ENCODE results near the gene SAXO1.
"Not testable (repeated sequence)": the region's sequence is repeated elsewhere in the genome, so short reads cannot be mapped to it uniquely, and the experiment has no call there.

Gene SAXO1, protein sequence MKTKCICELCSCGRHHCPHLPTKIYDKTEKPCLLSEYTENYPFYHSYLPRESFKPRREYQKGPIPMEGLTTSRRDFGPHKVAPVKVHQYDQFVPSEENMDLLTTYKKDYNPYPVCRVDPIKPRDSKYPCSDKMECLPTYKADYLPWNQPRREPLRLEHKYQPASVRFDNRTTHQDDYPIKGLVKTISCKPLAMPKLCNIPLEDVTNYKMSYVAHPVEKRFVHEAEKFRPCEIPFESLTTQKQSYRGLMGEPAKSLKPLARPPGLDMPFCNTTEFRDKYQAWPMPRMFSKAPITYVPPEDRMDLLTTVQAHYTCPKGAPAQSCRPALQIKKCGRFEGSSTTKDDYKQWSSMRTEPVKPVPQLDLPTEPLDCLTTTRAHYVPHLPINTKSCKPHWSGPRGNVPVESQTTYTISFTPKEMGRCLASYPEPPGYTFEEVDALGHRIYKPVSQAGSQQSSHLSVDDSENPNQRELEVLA

DNA sequence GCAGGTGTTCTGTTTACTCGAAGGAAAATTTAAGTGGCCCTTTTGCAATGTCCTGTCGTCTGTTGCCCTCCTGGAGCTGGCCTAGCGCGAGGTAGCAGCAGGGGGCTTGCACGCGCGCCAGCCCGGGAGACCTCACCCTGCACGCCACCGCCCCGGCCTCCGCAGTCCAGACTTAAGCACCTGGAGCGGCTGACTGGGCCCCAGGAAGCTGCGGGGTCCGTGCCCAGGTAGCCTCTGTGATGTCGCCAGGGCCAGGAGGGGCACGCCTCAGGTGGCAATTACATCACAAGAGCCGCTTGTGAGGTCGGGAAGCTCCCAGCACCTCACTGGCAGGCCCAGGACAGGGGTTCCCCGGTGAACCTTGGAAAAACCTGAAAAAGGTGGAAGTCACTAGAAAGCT is at the start of gene SAXO1:
TSS of gene SAXO1 (minus strand) at position 195 of the 400 bp plus-strand sequence. CDS start 301 bp downstream, outside the sequence.
- DNase-seq (ENCODE audit: low read depth in 3 of 3) = no peak

DNA sequence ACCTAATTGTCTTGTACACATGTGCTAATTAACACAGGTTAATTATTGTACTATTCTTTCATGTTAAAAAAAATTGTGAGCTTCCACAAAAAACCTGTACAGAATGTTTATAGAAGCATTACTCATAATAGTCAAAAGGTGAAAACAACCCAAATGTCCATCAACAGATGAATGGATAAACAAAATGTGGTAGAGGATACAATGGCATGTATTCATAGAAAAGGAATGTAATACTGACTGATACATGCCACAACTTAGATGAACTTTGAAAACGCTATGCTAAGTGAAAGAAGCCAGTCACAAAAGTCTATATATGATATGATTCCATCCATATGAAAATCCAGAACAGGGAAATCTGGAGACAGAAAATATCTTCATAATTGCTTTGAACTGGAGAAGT is 41.8 kb upstream of the SAXO1 start:
- DNase-seq (ENCODE audit: low read depth in 3 of 3) = no peak

DNA sequence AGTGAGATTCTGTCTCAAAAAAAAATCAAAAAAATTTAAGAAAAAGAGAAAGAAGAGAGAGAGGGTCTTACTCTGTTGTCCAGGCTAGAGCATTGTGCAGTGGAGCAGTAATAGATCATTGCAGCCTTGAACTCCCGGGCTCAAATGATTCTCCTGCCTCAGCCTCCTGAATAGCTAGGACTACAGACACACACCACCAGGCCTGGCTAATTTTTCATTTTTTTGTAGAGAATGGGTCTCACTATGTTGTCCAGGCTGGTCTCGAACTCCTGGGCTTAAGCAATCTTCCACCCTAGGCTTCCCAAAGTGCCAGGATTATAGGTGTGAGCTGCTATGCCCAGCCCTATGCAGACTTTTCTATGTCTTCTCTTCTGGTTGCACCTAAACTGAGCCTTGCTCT is 41.2 kb upstream of the SAXO1 start:
- DNase-seq (ENCODE audit: low read depth in 3 of 3) = no peak

DNA sequence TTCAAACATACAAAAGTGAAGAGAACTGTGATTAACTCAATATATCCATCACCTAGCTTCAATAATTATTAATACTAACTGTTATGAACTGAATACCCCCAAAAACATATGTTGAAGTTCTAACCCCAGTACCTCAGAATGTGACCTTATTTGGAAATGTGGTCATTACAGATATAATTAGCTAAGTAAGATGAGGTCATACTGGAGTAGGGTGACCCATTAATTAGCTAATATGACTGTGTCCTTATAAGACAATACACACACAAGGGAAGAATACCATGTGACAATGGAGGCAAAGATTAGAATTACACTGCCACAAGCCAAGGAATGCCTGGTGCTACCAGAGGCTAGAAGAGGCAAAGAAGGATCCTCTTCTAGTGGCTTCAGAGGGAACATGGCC is 24.0 kb upstream of the SAXO1 start:
- no peak for DNase-seq (ENCODE audit: low read depth in 3 of 3)

DNA sequence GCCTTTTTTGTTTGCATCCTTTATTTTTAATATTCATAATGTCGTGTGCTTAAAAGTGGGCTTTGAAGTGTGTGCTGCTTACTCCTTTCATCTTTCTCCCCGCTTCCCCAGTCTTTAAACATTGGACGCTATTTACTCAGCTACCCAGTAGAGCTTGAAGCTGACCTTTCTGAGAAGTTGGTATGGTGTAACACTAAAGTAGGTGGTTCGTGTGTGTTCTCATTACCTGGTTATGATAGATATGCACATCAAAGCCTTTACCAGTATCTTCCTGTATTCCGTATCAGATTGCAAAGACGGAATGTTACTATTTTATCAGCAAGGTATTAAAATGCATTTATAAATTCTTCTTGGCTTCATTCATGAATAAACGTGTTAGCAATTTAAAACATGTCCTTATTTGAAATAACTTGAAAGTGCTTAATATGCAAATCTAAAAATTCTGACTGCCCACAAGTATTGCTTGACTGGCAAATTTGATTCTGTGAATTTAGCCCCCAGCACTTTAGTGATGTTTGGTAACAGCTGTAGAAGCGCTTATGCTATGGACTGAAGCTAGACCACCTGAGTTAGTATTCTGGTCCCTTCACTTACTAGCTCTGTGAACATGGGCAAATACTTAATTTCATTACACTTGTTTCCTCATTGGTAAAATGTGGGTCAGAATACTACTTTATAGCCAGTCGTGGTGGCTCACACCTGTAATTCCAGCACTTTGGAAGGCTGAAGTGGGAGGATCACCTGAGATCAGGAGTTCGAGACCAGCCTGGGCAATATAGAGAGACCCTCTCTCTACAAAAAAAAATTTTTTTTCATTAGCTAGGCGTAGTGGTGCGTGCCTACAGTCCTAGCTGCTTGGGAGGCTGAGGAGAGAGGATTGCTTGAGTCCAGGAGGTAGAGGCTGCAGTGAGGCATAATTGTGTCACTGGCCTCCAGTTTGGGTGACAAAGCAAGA is 17.9 kb upstream of the SAXO1 start:
- DNase-seq (ENCODE audit: low read depth in 3 of 3) = no peak

DNA sequence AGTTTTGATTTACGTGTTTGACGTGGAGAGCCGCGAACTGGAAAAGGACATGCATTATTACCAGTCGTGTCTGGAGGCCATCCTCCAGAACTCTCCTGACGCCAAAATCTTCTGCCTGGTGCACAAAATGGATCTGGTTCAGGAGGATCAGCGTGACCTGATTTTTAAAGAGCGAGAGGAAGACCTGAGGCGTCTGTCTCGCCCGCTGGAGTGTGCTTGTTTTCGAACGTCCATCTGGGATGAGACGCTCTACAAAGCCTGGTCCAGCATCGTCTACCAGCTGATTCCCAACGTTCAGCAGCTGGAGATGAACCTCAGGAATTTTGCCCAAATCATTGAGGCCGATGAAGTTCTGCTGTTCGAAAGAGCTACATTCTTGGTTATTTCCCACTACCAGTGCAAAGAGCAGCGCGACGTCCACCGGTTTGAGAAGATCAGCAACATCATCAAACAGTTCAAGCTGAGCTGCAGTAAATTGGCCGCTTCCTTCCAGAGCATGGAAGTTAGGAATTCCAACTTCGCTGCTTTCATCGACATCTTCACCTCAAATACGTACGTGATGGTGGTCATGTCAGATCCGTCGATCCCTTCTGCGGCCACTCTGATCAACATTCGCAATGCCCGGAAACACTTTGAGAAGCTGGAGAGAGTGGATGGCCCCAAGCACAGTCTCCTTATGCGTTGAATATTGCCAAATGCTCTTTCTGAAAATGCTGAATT is 17.1 kb upstream of the SAXO1 start:
- no peak for DNase-seq (ENCODE audit: low read depth in 3 of 3)

DNA sequence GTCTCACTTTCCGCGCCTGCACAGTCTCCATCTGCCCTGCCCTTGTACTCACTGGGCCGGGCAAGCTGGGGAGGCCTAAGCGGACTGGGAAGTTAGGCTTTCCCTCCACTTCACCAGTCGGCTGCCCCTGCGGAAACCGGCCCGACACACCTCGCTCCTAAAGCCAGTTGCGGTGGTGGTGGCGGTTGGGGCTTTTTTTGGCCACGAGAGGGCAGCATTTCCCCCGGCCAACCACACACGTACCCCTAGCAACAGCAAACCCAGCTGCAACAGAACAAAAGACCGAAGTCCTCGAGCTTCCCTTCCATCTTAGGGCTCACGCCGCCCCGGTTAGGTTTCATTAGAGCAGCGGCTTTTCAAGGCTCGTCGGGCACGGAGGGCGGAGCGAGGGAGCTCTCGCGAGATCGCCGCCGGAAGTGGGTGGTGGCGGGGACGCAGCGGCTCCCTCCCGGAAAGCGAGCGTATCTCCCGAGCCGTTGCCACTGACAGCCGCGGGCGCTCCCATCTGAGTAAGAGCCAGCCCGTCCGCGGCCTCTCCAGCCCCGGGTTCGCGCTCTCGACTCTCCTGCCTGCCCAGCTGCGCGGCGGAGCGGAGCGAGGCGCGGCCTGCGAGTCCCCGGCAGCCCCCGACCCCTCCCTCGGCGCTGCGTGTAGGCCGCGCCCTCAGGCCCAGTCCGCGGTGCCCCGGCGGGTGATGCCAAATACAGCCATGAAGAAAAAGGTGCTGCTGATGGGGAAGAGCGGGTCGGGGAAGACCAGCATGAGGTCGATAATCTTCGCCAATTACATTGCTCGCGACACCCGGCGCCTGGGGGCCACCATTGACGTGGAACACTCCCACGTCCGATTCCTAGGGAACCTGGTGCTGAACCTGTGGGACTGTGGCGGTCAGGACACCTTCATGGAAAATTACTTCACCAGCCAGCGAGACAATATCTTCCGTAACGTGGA is 16.2 kb upstream of the SAXO1 start, which contains the start of gene RRAGA:
TSS of gene RRAGA (plus strand) at position 462 of the 951 bp plus-strand sequence. CDS start at position 695, 233 bp downstream.
- peak; percentile 87 to 88 (median 87) for DNase-seq (ENCODE audit: low read depth in 3 of 3)

DNA sequence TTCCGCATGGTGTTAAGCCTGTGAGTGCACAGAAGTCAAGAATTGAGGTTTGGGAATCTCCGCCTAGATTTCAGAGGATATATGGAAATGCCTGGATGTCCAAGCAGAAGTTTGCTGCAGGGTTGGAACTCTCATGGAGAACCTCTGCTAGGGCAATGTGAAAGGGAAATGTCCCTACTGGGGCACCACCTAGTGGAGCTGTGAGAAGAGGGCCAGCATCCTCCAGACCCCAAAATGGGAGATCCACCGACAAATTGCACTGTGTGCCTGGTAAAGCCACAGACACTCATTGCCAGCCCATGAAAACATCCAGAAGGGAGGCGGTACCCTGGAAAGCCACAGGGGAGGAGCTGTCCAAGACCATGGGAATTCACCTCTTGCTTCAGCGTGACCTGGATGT is 3.6 kb upstream of the SAXO1 start:
- no peak for DNase-seq (ENCODE audit: low read depth in 3 of 3)

DNA sequence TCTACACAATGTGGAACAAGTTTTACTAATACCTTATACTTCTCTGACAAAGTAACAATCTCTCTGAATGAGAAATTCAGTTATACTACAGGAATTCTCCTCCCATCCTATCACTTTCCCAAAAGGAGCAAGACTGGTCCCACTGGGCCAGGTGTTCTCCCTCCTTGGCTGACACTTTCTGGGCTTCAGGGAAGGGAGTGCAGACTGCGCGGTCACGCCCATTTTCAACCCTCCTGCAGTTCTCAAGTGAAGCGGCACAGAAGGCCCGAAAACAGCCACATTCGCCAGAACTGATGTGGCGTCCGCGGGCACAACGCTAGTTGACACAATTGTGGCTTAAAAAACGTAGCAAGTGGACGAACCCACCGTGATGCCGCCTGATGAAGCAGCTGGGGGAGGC is 603 bp downstream of the SAXO1 start:
- no peak for DNase-seq (ENCODE audit: low read depth in 3 of 3)

DNA sequence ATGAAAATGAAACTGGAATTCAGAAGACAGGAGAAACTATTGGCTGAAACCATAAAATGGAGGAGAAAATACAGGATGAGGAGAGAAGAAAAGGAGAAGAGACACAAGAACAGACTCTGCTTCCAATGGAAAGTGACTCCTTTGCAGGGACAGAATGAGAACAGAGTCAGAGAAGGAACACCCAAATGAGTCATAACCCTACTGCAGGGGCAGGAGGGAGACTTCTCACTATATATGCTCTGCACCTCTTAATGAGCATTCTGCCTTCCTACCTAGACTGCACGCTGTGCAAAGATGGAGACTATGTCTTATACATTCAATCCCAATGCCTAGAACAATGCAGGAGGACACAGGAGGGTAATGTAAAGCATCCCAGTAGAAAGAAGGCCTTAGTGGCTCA is 2.1 kb downstream of the SAXO1 start:
- no peak for DNase-seq (ENCODE audit: low read depth in 3 of 3)

DNA sequence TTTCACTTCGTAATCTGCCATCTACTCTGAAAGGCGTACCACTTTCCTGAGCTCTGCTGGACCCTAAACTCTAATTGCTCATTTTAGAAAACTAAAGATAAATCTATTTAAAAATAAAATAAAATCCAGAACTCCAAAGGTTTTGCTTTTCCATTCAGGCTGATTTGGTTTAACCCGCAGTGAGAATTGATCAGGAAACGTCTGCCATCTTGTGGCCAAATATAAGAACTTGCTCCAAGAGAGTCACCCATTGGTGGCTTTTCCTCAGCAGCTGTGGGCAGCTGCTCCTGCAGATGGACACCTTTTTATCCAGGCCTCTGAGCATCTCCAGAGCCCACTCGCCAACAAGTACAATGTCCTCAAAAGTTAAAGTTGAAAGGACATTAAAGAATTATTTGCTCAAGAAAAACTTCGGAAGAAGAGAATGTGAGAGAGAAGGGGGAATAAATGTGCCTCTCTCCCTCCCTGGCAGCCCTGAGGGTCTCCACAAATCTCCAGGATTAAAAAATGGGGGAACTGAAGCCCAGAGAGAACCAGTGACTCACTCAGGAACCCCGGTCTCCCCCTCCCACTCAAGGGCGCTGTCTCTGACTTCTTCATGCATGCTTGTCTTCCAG is 4.1 kb downstream of the SAXO1 start:
- DNase-seq (ENCODE audit: low read depth in 3 of 3) = no peak

DNA sequence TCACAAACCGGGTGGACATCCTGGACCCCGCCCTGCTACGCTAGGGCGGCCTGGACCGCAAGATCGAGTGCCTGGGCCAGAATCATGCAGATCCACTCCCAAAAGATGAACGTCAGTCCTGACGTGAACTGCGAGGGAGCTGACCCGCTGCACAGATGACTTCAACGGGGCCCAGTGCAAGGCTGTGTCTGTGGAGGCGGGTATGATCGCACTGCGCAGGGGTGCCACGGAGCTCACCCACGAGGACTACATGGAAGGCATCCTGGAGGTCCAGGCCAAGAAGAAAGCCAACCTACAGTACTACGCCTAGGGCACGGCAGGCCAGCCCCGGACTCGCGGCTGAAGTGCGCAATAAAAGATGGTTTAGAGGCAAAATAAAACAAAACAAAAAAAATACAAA is 5.2 kb downstream of the SAXO1 start:
- DNase-seq (ENCODE audit: low read depth in 3 of 3) = no peak

DNA sequence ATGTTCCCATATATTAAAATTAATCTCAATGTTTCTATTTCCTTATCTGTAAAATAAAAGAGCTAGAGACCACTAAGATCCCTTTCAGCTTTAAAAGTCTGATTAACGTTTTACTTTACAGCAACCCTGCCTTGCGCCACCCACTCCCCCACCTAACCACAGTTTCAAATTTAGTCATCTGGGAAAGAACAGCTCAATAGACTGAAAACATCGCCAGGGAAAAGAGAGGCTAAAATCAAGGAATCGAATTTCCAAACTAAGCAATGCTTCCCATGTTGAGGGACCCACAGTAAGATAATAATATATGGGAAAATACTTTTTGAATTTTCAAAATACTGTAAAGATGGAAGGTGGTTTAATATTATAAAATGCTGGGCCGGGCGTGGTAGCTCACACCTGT is 6.6 kb downstream of the SAXO1 start:
- DNase-seq (ENCODE audit: low read depth in 3 of 3) = no peak

DNA sequence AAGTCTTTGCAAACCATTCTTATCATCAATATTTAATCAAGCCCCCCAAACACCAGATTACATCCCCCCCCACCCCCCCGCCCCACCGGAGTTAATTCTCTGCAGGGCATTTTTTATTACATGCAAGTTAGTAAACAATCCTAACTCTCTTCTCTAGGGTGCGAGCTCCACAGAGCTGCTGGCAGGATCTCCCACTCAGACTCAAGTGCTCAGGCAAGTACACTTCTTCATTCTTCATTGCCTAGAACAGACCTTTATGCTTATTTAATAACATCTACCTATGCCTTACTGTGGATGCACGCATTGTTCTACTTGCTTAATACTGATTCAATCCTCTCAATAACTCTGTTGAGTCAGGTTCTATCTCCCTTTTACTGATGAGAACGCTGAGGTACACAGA is 9.9 kb downstream of the SAXO1 start:
- no peak for DNase-seq (ENCODE audit: low read depth in 3 of 3)

DNA sequence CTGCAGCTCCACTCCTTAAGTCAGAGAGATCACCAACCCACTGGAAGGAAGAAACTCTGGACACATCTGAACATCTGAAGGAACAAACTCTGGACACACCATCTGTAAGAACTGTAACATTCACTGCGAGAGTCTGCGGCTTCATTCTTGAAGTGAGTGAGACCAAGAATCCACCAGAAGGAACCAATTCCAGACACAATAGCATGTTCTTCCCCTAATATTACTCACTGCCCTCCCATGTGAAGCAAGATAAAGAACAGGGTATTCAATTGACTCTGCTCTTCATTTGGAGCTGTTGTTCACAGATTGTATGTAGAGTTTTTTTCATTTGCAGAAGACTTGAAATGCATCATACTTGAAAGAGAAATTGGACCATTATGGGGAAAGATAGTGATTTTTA is 10.8 kb downstream of the SAXO1 start:
- DNase-seq (ENCODE audit: low read depth in 3 of 3) = no peak

DNA sequence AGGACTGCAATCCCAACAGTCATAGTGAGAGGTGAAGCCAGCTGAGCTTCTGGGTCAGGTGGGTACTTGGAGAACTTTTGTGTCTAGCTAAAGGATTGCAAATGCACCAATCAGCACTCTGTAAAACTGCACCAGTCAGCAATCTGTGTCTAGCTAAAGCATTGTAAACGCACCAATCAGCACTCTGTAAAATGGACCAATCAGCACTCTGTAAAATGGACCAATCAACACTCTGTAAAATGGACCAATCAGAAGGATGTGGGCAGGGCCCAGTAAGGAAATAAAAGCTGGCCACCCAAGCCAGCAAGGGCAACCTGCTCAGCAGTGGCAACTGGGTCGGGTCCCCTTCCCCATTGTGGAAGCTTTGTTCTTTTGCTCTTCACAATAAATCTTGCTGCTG is 11.4 kb downstream of the SAXO1 start:
- DNase-seq (ENCODE audit: low read depth in 3 of 3) = not testable (repeated sequence)

DNA sequence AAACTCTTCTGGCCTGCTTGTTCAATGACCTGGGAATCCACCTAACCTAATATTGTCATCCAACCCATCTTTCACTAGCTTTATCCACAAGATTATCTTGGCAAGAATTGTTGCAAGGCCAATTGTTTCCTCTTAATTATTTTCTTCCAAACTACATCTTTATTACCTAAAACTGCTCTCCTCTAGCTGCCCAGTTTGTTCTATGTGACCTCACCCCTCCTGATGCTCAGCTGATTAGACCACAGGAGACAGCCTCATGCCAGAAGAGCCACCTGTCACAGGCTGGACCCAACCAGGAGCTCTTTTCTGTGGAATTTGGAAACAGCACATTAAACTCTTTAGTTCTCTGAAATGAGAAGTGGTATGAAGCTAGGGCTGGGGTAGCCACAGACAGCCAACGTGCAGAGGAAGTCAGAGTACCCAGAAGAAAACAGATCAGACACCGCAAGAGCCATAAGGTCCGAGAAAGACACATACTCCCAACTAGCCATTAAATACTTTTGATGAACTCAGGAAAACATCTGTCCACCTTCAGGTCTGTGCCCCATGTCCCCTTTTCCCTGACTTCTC is 12.0 kb downstream of the SAXO1 start:
- DNase-seq (ENCODE audit: low read depth in 3 of 3) = no peak

DNA sequence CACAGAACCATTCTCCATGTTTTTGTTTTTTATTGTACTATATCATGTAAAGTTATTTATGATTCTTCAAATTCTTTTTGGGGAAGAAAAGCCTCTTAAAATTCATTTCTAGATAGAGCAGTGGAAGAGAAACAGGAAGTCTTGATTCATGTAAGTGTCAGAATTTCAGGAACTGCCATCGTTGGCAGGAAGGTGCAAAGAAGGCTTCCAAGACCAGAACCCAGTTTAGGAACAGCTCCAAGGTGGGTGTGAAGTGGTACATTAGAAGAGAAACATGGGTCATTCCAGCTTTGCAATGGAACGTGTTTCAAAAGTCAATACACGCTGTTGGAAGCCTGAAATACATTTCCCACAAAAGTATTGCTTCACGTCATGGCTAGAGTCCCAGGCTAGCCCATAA is 14.8 kb downstream of the SAXO1 start:
- no peak for DNase-seq (ENCODE audit: low read depth in 3 of 3)

DNA sequence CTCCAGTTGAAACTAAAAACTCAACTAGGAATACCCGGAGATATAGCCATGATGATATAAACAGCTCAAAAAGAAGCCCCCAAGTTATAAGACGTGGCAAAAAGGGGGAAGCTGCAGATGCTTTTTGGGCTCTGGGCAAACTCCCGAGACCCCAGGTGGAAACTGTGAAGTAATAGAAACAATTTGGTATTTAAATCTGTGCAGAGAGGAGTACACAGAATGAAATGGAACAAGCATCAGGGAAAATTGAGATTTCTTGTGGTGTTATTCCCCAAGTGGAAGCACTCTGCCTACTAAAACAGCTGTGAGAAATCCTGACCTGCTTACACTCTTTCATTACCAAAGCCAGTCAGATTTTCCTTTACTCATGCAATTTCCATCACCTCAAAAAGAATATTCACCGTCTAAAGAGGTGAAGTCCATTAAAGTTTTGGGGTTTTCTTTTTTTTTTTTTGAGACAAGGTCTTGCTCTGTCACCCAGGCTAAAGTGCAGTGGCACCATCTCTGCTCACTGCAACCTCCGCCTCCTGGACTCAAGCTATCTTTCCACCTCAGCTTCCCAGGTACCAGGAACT is 23.5 kb downstream of the SAXO1 start:
- no peak for DNase-seq (ENCODE audit: low read depth in 3 of 3)

DNA sequence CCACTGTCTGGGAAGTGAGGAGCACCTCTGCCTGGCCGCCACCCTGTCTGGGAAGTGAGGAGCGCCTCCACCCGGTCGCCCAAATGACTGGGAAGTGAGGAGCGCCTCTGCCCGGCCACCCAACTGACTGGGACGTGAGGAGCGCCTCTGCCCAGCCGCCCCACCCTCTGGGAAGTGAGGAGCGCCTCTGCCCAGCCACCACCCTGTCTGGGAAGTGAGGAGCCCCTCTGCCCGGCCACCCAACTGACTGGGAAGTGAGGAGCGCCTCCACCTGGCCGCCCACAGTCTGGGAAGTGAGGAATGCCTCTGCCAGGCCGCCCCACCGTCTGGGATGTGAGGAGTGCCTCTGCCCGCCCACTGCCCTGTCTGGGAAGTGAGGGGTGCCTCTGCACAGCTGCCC is 32.9 kb downstream of the SAXO1 start:
- DNase-seq (ENCODE audit: low read depth in 3 of 3) = no peak
